ENCODE results near the gene MFNG. TPM values are rescaled to one million over a fixed set of nuclear protein-coding genes. Genes with fewer than 3 reads are reported as not detected.

MFNG gene
- polyA plus RNA-seq, 3 donors: 9.5 to 10.4 (median 10.0) TPM

- no peak for DNase-seq (ENCODE audit: extremely low read depth in 1 of 11, low read depth in 9 of 11, low spot score in 4 of 11)
These were observed 14.8 kb upstream of the MFNG start for GRCh38 chr22:37500745-37501609.

GRCh38 chr22:37499789-37500540, 13.8 kb upstream of the MFNG start:
- DNase-seq (ENCODE audit: extremely low read depth in 1 of 11, low read depth in 9 of 11, low spot score in 4 of 11): no peak

- DNase-seq (ENCODE audit: extremely low read depth in 1 of 11, low read depth in 9 of 11, low spot score in 4 of 11): no peak
These were observed 13.0 kb upstream of the MFNG start for GRCh38 chr22:37499027-37499707.

- DNase-seq (ENCODE audit: extremely low read depth in 1 of 11, low read depth in 9 of 11, low spot score in 4 of 11): no peak
These were observed 12.2 kb upstream of the MFNG start for GRCh38 chr22:37498289-37498909.

GRCh38 chr22:37497062-37497599, 10.9 kb upstream of the MFNG start:
- DNase-seq (ENCODE audit: extremely low read depth in 1 of 11, low read depth in 9 of 11, low spot score in 4 of 11): no peak

GRCh38 chr22:37496651-37497050, 10.5 kb upstream of the MFNG start:
- no peak for DNase-seq (ENCODE audit: extremely low read depth in 1 of 11, low read depth in 9 of 11, low spot score in 4 of 11)

- DNase-seq (ENCODE audit: extremely low read depth in 1 of 11, low read depth in 9 of 11, low spot score in 4 of 11): no peak
These were observed 7.8 kb upstream of the MFNG start for GRCh38 chr22:37493979-37494378.

- no peak for DNase-seq (ENCODE audit: extremely low read depth in 1 of 11, low read depth in 9 of 11, low spot score in 4 of 11)
These were observed 6.5 kb upstream of the MFNG start for GRCh38 chr22:37492428-37493344.

GRCh38 chr22:37491559-37492427, 5.6 kb upstream of the MFNG start:
- DNase-seq (ENCODE audit: extremely low read depth in 1 of 11, low read depth in 9 of 11, low spot score in 4 of 11): no peak

GRCh38 chr22:37491106-37491505, 4.9 kb upstream of the MFNG start:
- no peak for DNase-seq (ENCODE audit: extremely low read depth in 1 of 11, low read depth in 9 of 11, low spot score in 4 of 11)

GRCh38 chr22:37489983-37490382, 3.8 kb upstream of the MFNG start:
- DNase-seq (ENCODE audit: extremely low read depth in 1 of 11, low read depth in 9 of 11, low spot score in 4 of 11): no peak

GRCh38 chr22:37488337-37489135, 2.4 kb upstream of the MFNG start:
- DNase-seq (ENCODE audit: extremely low read depth in 1 of 11, low read depth in 9 of 11, low spot score in 4 of 11): no peak

GRCh38 chr22:37487571-37487970, 1.4 kb upstream of the MFNG start:
- DNase-seq (ENCODE audit: extremely low read depth in 1 of 11, low read depth in 9 of 11, low spot score in 4 of 11): no peak

- DNase-seq (ENCODE audit: extremely low read depth in 1 of 11, low read depth in 9 of 11, low spot score in 4 of 11): no peak
These were observed 945 bp upstream of the MFNG start for GRCh38 chr22:37487129-37487528.

GRCh38 chr22:37485395-37486223, 575 bp downstream of the MFNG start:
- no peak for DNase-seq (ENCODE audit: extremely low read depth in 1 of 11, low read depth in 9 of 11, low spot score in 4 of 11)

Measured in renal cortex interstitium (tissue), 11 donors.